Activated CD4-positive, alpha-beta T cell treated with anti-CD3 and anti-CD28 coated beads, Interleukin-2, amount 10 ng/mL, durations not matched to agents 24 days and 14 days (primary cell): ENCODE data around the gene FBXO45. TPM values are rescaled to one million over a fixed set of nuclear protein-coding genes. Genes with fewer than 3 reads are reported as not detected.
"Not testable (repeated sequence)": the region's sequence is repeated elsewhere in the genome, so short reads cannot be mapped to it uniquely, and the experiment has no call there.

ENCODE experiments used
- DNase-seq: peaks from one replicate; pipeline ENCODE4 v3.0.0; 2022
- H3K27ac Mint-ChIP-seq: one replicate; pipeline ENCODE4 v1.8.0; 2022; ENCODE audit warnings: mild to moderate bottlenecking, mixed read lengths
- H3K27me3 Mint-ChIP-seq: one replicate; pipeline ENCODE4 v1.8.0; 2022; ENCODE audit warnings: mixed read lengths
- H3K36me3 Mint-ChIP-seq: one replicate; pipeline ENCODE4 v1.8.0; 2022; ENCODE audit warnings: low read depth, mild to moderate bottlenecking, mixed read lengths
- H3K4me1 Mint-ChIP-seq: one replicate; pipeline ENCODE4 v1.8.0; 2021; ENCODE audit warnings: mixed read lengths
- H3K4me3 Mint-ChIP-seq: one replicate; pipeline ENCODE4 v1.8.0; 2022; ENCODE audit warnings: mild to moderate bottlenecking, moderate library complexity, mixed read lengths
- H3K9me3 Mint-ChIP-seq: one replicate; pipeline ENCODE4 v1.8.0; 2021; ENCODE audit warnings: mixed read lengths
- intact Hi-C: fragments of 100-400 bp; cut with micrococcal nuclease; formaldehyde crosslinking; loops from one replicate; pipeline ENCODE4 v1.15.1; 2023
- total RNA-seq: library from RNA; stranded (reverse); gene quantifications from 2 replicates; pipeline ENCODE4 v1.2.3, GENCODE V29; 2022

Gene FBXO45
- total RNA-seq, 1 donor from 2014 or later, result 25.9 TPM

- no peak overlapping the region for H3K4me3 Mint-ChIP-seq
- peaks cover 10% of the 10 kb centered on the region for H3K27me3 Mint-ChIP-seq
- H3K27ac Mint-ChIP-seq, result no peak overlapping the region
- DNase-seq, result no peak
- peaks cover 6% of the 10 kb centered on the region for H3K9me3 Mint-ChIP-seq
- H3K4me1 Mint-ChIP-seq, result no peaks in the 10 kb centered on the region
- intact Hi-C loops, result no loop called here
- H3K36me3 Mint-ChIP-seq, result peaks cover 4% of the 10 kb centered on the region
Observed at GRCh38 chr3:196544491-196544992, 23.9 kb upstream of the FBXO45 start.

- H3K9me3 Mint-ChIP-seq, result peaks cover 14% of the 10 kb centered on the region
- H3K4me1 Mint-ChIP-seq, result no peaks in the 10 kb centered on the region
- intact Hi-C loops, result no loop called here
- H3K36me3 Mint-ChIP-seq, result peaks cover 5% of the 10 kb centered on the region
- peaks cover 10% of the 10 kb centered on the region for H3K27me3 Mint-ChIP-seq
- no peak for DNase-seq
- H3K4me3 Mint-ChIP-seq, result no peak overlapping the region
- H3K27ac Mint-ChIP-seq, result no peak overlapping the region
Observed at GRCh38 chr3:196546537-196546936, 21.9 kb upstream of the FBXO45 start.

- Mint-ChIP-seq H3K9me3 (peaks cover 14% of the 10 kb centered on the region), H3K27ac (no peak overlapping the region), H3K27me3 (peaks cover 10% of the 10 kb centered on the region), H3K4me3 (no peak overlapping the region), H3K36me3 (peaks cover 7% of the 10 kb centered on the region), H3K4me1 (no peaks in the 10 kb centered on the region)
- intact Hi-C loops, result no loop called here
- DNase-seq, result no peak
Observed at GRCh38 chr3:196547067-196547466, 21.4 kb upstream of the FBXO45 start.

- H3K4me3 Mint-ChIP-seq, H3K27ac Mint-ChIP-seq, DNase-seq, intact Hi-C loops, H3K27me3 Mint-ChIP-seq, H3K4me1 Mint-ChIP-seq: not testable (repeated sequence)
- peaks cover 13% of the 10 kb centered on the region for H3K36me3 Mint-ChIP-seq
- H3K9me3 Mint-ChIP-seq, result peaks cover 14% of the 10 kb centered on the region
Observed at GRCh38 chr3:196549312-196549711, 19.1 kb upstream of the FBXO45 start.

GRCh38 chr3:196550172-196550571 lies 18.3 kb upstream of the FBXO45 start:
- DNase-seq, H3K4me3 Mint-ChIP-seq, H3K27ac Mint-ChIP-seq, H3K4me1 Mint-ChIP-seq, H3K27me3 Mint-ChIP-seq, intact Hi-C loops: not testable (repeated sequence)
- peaks cover 14% of the 10 kb centered on the region for H3K9me3 Mint-ChIP-seq
- peaks cover 17% of the 10 kb centered on the region for H3K36me3 Mint-ChIP-seq

- no peak for DNase-seq
- Mint-ChIP-seq H3K4me3 (no peak overlapping the region), H3K9me3 (peaks cover 14% of the 10 kb centered on the region), H3K27ac (no peak overlapping the region), H3K27me3 (no peaks in the 10 kb centered on the region), H3K36me3 (peaks cover 20% of the 10 kb centered on the region), H3K4me1 (peaks cover 7% of the 10 kb centered on the region)
- intact Hi-C loops, result no loop called here
Observed at GRCh38 chr3:196552253-196552652, 16.2 kb upstream of the FBXO45 start.

- H3K27ac Mint-ChIP-seq, result no peak overlapping the region
- H3K9me3 Mint-ChIP-seq, result peaks cover 8% of the 10 kb centered on the region
- H3K4me3 Mint-ChIP-seq, result no peak overlapping the region
- H3K27me3 Mint-ChIP-seq, result no peaks in the 10 kb centered on the region
- peaks cover 7% of the 10 kb centered on the region for H3K4me1 Mint-ChIP-seq
- peaks cover 18% of the 10 kb centered on the region for H3K36me3 Mint-ChIP-seq
- intact Hi-C loops, result no loop called here
- no peak for DNase-seq
Observed at GRCh38 chr3:196553551-196553950, 14.9 kb upstream of the FBXO45 start.

- intact Hi-C loops, result no loop called here
- no peak for DNase-seq
- peak overlapping the region; percentile 39 for H3K27ac Mint-ChIP-seq
- peaks cover 7% of the 10 kb centered on the region for H3K4me1 Mint-ChIP-seq
- H3K27me3 Mint-ChIP-seq, result no peaks in the 10 kb centered on the region
- peaks cover 19% of the 10 kb centered on the region for H3K36me3 Mint-ChIP-seq
- H3K4me3 Mint-ChIP-seq, result no peak overlapping the region
- peaks cover 8% of the 10 kb centered on the region for H3K9me3 Mint-ChIP-seq
Observed at GRCh38 chr3:196554205-196554604, 14.3 kb upstream of the FBXO45 start.

- Mint-ChIP-seq H3K27ac (no peak overlapping the region), H3K27me3 (no peaks in the 10 kb centered on the region), H3K4me1 (peaks cover 12% of the 10 kb centered on the region), H3K36me3 (peaks cover 20% of the 10 kb centered on the region), H3K4me3 (no peak overlapping the region), H3K9me3 (peaks cover 2% of the 10 kb centered on the region)
- DNase-seq, result no peak
- intact Hi-C loops, result no loop called here
Observed at GRCh38 chr3:196555295-196555694, 13.2 kb upstream of the FBXO45 start.

GRCh38 chr3:196557236-196557635 lies 11.2 kb upstream of the FBXO45 start:
- intact Hi-C loops, result no loop called here

GRCh38 chr3:196558476-196558875 lies 10.0 kb upstream of the FBXO45 start:
- no peaks in the 10 kb centered on the region for H3K9me3 Mint-ChIP-seq
- no peak overlapping the region for H3K4me3 Mint-ChIP-seq
- H3K27me3 Mint-ChIP-seq, result no peaks in the 10 kb centered on the region
- H3K36me3 Mint-ChIP-seq, result peaks cover 28% of the 10 kb centered on the region
- DNase-seq, result no peak
- H3K4me1 Mint-ChIP-seq, result peaks cover 18% of the 10 kb centered on the region
- intact Hi-C loops, result no loop called here
- no peak overlapping the region for H3K27ac Mint-ChIP-seq

More at GRCh38 chr3:196557236-196557635, 11.2 kb upstream of the FBXO45 start:
- H3K4me3 Mint-ChIP-seq, result no peak overlapping the region
- H3K27me3 Mint-ChIP-seq, result no peaks in the 10 kb centered on the region
- no peaks in the 10 kb centered on the region for H3K9me3 Mint-ChIP-seq
- H3K27ac Mint-ChIP-seq, result no peak overlapping the region
- peaks cover 15% of the 10 kb centered on the region for H3K4me1 Mint-ChIP-seq
- DNase-seq, result no peak
- H3K36me3 Mint-ChIP-seq, result peaks cover 30% of the 10 kb centered on the region

- no peak for DNase-seq
- no peaks in the 10 kb centered on the region for H3K9me3 Mint-ChIP-seq
- no peak overlapping the region for H3K4me3 Mint-ChIP-seq
- H3K4me1 Mint-ChIP-seq, result peaks cover 28% of the 10 kb centered on the region
- H3K27ac Mint-ChIP-seq, result no peak overlapping the region
- peaks cover 23% of the 10 kb centered on the region for H3K36me3 Mint-ChIP-seq
- intact Hi-C loops, result no loop called here
- H3K27me3 Mint-ChIP-seq, result no peaks in the 10 kb centered on the region
Observed at GRCh38 chr3:196559826-196560225, 8.6 kb upstream of the FBXO45 start.

- Mint-ChIP-seq H3K9me3 (no peaks in the 10 kb centered on the region), H3K27ac (peak overlapping the region; percentile 70), H3K27me3 (no peaks in the 10 kb centered on the region), H3K4me1 (peaks cover 40% of the 10 kb centered on the region), H3K4me3 (peak overlapping the region; percentile 57), H3K36me3 (peaks cover 27% of the 10 kb centered on the region)
- peak; percentile 75 for DNase-seq
- intact Hi-C loops, result no loop called here
Observed at GRCh38 chr3:196563721-196564225, 4.7 kb upstream of the FBXO45 start.

- Mint-ChIP-seq H3K27me3 (no peaks in the 10 kb centered on the region), H3K27ac (peak overlapping the region; percentile 90), H3K36me3 (peaks cover 16% of the 10 kb centered on the region), H3K4me1 (peaks cover 31% of the 10 kb centered on the region), H3K4me3 (peak overlapping the region; percentile 95), H3K9me3 (no peaks in the 10 kb centered on the region)
- intact Hi-C loops, result loop anchor here (2.0 to 5.0 kb wide), 4 partner anchors 32 to 137 kb away; partner anchors contain the start of gene UBXN7
- peak; percentile 85 for DNase-seq
Observed at GRCh38 chr3:196569003-196569516, 600 bp downstream of the FBXO45 start.

GRCh38 chr3:196570332-196570731 lies 1.9 kb downstream of the FBXO45 start:
- H3K9me3 Mint-ChIP-seq, H3K27me3 Mint-ChIP-seq, DNase-seq, H3K27ac Mint-ChIP-seq, intact Hi-C loops: not testable (repeated sequence)
- peak overlapping the region; percentile 95 for H3K4me3 Mint-ChIP-seq
- H3K36me3 Mint-ChIP-seq, result peaks cover 14% of the 10 kb centered on the region
- H3K4me1 Mint-ChIP-seq, result peaks cover 28% of the 10 kb centered on the region
